ENCODE data around the gene GALR2. TPM values are rescaled to one million over a fixed set of nuclear protein-coding genes. Genes with fewer than 3 reads are reported as not detected.
"Not testable (repeated sequence)": the region's sequence is repeated elsewhere in the genome, so short reads cannot be mapped to it uniquely, and the experiment has no call there.

Gene GALR2
- total RNA-seq, 4 donors from 2014 or later: not detected

- H3K4me3 ChIP-seq: no peak overlapping the region
- no peaks in the 10 kb centered on the region for H3K9me3 ChIP-seq
- TF ChIP-seq CTCF (IDR thresholded peaks at IDR 0.05) (no peak), POLR2AphosphoS5 (IDR thresholded peaks at IDR 0.05) (peak; percentile 86)
- WGBS, 2 donors (ENCODE audit: low coverage in 1 of 2): 0 to 28% methylated on average over 1 to 7 of the region's 22 CpGs
- H3K27ac ChIP-seq: peak overlapping the region in 3 of 4 donors; percentile 69 to 75 (median 73)
- peaks cover 0 to 19% (median 11%) of the 10 kb centered on the region in 3 donors for H3K4me1 ChIP-seq
- peaks cover 0 to 41% of the 10 kb centered on the region in 2 donors for H3K36me3 ChIP-seq
- peak; percentile 69 for ATAC-seq
- H3K27me3 ChIP-seq: no peaks in the 10 kb centered on the region
Observed at GRCh38 chr17:76036497-76037261, 37.9 kb upstream of the GALR2 start.

DNA sequence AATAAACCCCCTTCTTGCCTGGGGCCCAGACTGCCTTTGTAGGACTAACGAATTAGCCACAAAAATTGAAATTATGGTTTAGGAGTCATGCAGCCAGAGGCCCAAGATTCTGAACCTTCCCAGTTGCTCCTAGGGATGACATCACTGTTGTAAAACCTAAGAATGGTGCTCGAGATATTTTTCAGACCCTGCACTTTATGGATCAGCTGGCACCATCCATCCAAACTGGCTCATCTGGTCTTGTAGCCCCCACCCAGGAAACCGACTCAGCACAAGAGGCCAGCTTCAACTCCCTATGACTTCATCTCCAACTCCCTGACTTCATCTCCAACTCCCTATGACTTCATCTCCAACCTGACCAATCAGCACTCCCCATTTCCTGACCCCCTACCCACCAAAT lies 36.5 kb upstream of the GALR2 start:
- TF ChIP-seq EP300 (IDR thresholded peaks at IDR 0.05): no peak
- no peak for TF ChIP-seq CTCF (IDR thresholded peaks at IDR 0.05)
- TF ChIP-seq POLR2AphosphoS5 (IDR thresholded peaks at IDR 0.05): no peak
- TF ChIP-seq POLR2A (IDR thresholded peaks at IDR 0.05): no peak
- WGBS, 2 donors (ENCODE audit: low coverage in 1 of 2): 71 to 73% methylated on average over 2 to 3 of the region's 3 CpGs
- peaks cover 0 to 19% (median 11%) of the 10 kb centered on the region in 3 donors for H3K4me1 ChIP-seq
- H3K27ac ChIP-seq: peak overlapping the region in 3 of 4 donors; percentile 0 to 75 (median 69)
- H3K4me3 ChIP-seq: no peak overlapping the region
- no peak for ATAC-seq
- H3K27me3 ChIP-seq: no peaks in the 10 kb centered on the region
- H3K36me3 ChIP-seq: peaks cover 3 to 54% of the 10 kb centered on the region in 2 donors
- H3K9me3 ChIP-seq: no peaks in the 10 kb centered on the region

DNA sequence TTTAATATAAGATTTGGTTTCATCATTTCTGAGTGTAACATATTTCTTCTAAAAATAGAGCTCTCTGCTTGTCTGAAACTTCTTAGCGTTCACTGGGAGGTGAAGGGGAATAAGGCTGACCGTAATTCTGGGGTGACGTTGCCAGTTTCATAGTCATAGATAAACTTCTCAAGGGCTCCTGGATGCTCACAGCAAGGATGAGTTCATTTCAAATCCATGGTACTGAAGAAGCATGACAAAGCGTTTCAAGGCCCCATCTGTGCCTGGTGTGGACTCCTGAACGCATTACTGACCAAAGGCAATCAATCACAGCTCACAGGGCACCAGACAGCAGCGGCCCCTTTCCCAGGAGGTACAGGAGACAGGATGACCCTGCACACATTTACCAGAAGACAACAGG lies 35.5 kb upstream of the GALR2 start:
- Histone ChIP-seq H3K4me1 (peaks cover 0 to 19% (median 11%) of the 10 kb centered on the region in 3 donors), H3K27me3 (no peaks in the 10 kb centered on the region), H3K4me3 (no peak overlapping the region), H3K27ac (peak overlapping the region in 3 of 4 donors; percentile 61 to 75 (median 69)), H3K9me3 (no peaks in the 10 kb centered on the region), H3K36me3 (peaks cover 3 to 65% of the 10 kb centered on the region in 2 donors)
- 61 to 80% methylated on average over 3 to 4 of the region's 6 CpGs for WGBS, 2 donors (ENCODE audit: low coverage in 1 of 2)
- peak; percentile 47 for ATAC-seq
- TF ChIP-seq CTCF (IDR thresholded peaks at IDR 0.05) (no peak), POLR2AphosphoS5 (IDR thresholded peaks at IDR 0.05) (no peak), POLR2A (IDR thresholded peaks at IDR 0.05) (no peak), EP300 (IDR thresholded peaks at IDR 0.05) (no peak)

DNA sequence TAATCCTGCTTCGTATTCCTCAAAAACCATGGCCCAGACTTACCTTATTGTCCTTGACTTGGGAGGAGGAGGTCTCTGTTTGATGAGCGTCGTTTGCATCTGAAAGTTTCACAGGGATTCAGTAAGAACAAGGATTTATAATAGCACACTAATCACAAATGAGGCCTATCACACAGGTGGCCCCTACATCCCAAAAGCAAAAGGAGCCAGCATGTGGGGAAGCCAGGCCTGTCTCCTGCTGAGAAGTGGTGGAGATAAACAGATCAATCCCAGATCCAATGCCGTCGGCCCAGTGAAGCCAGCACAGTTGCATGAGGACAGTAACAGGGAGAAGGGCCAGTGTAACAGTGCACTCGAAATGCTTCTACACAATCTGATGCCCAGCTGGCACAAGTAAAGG lies 34.2 kb upstream of the GALR2 start:
- peak overlapping the region in 2 of 4 donors; percentile 69 to 75 for H3K27ac ChIP-seq
- no peak overlapping the region for H3K4me3 ChIP-seq
- H3K36me3 ChIP-seq: peaks cover 3 to 78% of the 10 kb centered on the region in 2 donors
- TF ChIP-seq POLR2AphosphoS5 (IDR thresholded peaks at IDR 0.05) (no peak), EP300 (IDR thresholded peaks at IDR 0.05) (no peak), POLR2A (IDR thresholded peaks at IDR 0.05) (no peak), CTCF (IDR thresholded peaks at IDR 0.05) (no peak)
- no peaks in the 10 kb centered on the region for H3K27me3 ChIP-seq
- WGBS, 2 donors (ENCODE audit: low coverage in 1 of 2): 50 to 81% methylated on average over 3 to 6 of the region's 6 CpGs
- ATAC-seq: no peak
- H3K4me1 ChIP-seq: peaks cover 0 to 19% (median 11%) of the 10 kb centered on the region in 3 donors
- no peaks in the 10 kb centered on the region for H3K9me3 ChIP-seq

DNA sequence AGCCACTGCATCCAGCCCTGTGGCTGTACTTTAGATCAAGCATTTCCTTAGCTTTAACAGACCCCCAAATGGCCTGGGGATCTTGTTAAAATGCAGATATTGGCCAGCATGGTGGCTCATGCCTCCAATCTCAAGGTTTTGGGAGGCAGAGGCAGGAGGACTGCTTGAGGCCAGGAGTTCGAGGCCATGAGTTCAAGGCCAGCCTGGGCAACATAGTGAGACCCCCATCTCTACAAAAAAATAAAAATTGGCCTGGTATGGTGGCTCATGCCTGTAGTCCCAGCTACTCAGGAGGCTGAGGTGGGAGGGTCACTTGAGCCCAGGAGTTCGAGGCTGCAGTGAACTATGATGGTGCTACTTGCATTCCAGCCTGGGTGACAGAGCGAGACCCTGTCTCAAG lies 31.7 kb upstream of the GALR2 start:
- peaks cover 3 to 100% of the 10 kb centered on the region in 2 donors for H3K36me3 ChIP-seq
- ATAC-seq, H3K27me3 ChIP-seq: not testable (repeated sequence)

GRCh38 chr17:76044475-76045007 lies 30.0 kb upstream of the GALR2 start:
- peaks cover 3 to 100% of the 10 kb centered on the region in 2 donors for H3K36me3 ChIP-seq
- H3K4me1 ChIP-seq, H3K4me3 ChIP-seq, H3K9me3 ChIP-seq, ATAC-seq, H3K27ac ChIP-seq, H3K27me3 ChIP-seq: not testable (repeated sequence)
- 88 to 100% methylated on average over 1 to 7 of the region's 11 CpGs for WGBS, 2 donors (ENCODE audit: low coverage in 1 of 2)

More for the DNA sequence above, 31.7 kb upstream of the GALR2 start:
- not testable (repeated sequence) for H3K9me3 ChIP-seq, H3K4me3 ChIP-seq, H3K4me1 ChIP-seq, H3K27ac ChIP-seq
- 100% methylated on average over 1 to 2 of the region's 3 CpGs for WGBS, 2 donors (ENCODE audit: low coverage in 1 of 2)
